ENCODE data around the gene EFCAB6.

Gene EFCAB6

GRCh38 chr22:43846966-43847365 lies 34.9 kb upstream of the EFCAB6 start:
- DNase-seq: no peak

DNA sequence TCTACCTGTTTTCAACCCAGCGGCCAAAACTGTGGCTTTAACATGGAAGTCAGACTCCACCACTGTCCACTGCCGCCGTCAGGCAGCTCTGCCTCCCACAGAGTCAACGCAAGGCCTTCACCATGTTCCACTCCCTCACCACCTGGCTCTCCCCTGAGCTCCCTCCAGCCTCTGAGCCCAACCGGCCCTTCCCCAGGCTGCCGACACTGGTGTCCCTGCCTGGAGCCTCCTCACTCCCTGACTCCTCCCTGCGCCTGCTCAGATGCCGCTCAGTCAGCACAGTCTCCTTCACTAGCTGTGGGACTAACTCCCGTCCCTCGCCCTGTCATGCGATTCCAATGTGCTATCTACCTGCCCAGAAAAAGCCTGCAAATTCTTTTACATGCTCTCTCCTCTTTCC lies 33.9 kb upstream of the EFCAB6 start:
- DNase-seq: no peak

DNA sequence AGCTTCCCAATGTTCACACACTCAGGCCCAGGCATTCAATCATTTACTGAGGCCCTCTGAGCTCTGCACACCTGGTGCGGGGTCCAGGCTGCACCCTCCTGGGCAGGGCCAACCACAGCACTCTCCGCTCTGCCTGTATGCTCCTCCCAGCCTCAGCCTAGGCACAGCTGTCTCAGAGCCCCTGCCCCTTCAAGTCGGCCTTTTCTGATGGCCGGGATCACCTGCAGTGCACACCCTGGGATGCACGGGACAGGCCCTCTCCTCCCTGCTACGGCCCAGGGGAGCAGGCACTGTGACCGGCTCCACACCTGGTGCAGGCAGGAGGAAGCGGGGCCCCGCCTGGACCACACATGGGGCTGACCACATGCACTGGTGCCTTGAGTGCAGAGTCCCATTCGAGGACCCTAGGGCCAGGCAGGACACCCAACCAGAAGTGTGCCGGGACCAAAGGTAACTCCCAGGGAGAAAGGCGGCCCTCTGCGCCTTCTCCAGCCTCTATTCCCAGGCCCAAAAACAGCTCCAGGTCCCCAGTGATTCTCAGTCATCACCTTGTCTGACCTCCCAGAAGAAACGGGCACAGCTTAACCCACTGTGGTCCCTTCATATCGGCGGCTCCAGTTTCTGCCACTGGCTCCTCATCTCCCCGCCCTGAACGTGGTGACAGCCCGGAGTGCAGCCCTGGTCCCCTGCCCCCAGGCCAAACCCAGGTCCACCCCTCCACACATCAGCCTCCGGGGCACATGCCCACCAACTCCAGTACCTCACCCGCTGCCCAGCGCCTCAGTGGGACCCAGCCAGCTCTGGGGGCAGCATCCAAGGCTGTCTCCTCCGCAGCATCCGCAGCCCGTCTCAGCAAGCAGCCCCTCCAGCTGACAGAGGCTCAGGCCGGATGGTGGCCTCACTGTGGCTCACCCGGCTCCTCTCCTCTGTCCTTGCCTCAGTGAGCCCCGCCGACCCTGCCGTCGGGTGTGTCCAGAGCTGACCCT lies 32.7 kb upstream of the EFCAB6 start:
- no peak for DNase-seq

- DNase-seq: no peak
Measured at GRCh38 chr22:43843783-43844530, 31.9 kb upstream of the EFCAB6 start.

DNA sequence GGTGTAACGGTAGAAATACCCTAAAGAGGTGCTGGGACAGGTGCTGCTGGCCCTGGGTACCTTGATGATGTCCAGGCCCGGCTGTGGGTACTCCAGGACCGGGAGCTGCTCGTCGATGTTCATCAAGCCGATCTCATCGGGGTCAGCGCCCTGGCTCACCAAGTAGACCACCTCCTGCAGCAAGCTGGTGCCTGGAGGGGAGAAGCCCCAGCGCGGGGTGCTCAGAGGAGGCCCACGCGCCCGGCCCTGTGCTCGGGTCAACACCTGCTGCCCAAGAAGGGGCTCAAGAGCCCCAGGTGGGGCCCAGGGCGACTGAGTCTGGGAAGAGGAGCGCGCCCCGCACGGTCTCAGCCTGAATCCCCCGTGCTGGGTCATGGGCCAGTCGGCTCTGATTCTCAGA lies 29.6 kb upstream of the EFCAB6 start:
- DNase-seq: no peak

DNA sequence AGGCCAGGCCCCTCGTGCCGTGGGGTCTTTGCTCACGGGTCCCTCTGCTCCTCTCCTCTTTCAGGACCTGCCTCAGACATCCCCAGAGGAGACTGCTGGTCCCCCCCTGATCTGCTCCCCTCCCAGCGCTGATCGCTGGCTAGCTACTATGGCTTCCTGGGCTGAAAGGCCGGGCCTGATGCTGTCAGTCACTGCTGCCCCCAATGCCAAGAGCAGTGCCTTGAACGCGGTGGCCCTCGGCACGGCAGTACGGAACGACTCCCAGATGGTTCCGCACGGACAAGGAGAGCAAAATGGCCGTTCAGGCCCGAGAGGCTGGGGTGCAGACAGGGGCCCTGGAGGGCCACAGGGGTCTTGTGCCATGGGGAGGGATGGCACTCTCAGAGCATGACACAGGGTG lies 28.7 kb upstream of the EFCAB6 start:
- DNase-seq: no peak

DNA sequence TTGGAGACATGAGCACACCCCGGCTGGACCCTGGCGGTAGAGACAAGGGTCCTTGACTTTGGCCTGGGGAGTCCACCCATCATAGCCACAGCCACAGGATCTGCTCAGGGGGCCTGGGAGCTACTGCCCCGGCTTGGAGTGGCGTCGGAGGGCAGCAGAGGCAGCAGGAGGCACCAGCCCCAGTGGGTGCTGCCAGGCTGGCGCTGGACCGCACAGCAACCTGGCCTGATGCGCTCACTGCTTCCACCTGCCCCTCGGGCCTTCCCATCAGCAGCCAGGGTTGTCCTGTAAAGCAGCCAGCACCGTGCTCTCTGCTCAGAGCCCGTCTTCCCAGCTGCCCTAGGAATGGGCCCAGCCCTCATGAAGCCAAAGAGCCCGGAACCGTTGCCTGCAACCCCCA lies 28.3 kb upstream of the EFCAB6 start:
- DNase-seq: no peak

DNA sequence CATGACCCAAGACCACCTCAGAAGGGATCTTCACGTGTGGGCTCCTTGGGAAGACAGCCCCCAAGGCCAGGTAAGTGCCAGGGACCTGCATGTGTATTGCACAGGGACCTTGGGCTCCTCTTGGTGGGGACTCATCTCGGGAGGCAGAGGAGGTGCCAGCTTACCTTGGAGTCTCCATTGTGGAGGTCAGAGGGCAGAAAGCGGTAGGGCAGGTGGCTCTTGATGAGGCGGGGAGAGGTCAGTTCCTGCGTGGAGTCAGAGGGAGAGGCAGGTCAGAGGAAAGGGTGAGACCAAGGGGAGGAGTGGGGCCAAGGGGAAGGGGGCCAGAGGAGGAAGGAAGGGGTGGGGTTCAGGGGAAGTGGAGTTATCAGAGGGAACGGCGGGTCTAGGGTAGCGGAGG lies 27.7 kb upstream of the EFCAB6 start:
- no peak for DNase-seq

DNA sequence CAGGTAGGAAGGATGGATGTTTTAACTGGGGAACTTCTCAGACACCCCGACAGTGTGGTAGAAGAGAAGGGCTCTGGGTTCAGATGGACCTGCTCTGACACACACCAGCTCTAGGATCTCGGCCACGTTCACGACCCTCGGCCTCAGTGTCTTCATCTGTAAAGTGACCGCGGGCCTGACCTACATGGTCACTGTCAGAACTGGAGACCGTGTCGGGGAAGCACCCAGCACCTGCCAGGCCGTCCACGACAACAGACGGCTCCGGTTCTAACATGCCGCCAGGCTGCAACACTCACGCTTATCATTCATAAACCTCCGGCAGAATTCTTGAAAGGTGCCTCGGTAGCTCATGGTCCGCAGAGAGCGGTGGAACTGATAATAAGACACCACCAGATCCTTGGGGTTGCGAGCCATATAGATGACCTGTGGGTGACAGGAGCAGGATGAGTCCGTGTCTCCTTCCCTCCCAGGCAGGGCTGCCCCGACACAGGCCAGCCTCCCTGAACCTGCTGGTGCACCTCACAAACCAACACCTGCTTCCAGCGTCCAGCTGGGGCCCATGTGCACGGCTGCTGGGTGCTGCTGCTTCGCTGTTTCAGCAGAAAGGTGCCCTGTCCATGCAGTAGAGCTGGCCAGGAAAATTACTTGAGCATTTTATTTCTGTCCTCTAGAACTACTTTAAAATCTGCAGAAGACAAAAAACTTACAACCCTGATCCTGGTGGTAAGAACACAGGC lies 26.6 kb upstream of the EFCAB6 start:
- no peak for DNase-seq

DNA sequence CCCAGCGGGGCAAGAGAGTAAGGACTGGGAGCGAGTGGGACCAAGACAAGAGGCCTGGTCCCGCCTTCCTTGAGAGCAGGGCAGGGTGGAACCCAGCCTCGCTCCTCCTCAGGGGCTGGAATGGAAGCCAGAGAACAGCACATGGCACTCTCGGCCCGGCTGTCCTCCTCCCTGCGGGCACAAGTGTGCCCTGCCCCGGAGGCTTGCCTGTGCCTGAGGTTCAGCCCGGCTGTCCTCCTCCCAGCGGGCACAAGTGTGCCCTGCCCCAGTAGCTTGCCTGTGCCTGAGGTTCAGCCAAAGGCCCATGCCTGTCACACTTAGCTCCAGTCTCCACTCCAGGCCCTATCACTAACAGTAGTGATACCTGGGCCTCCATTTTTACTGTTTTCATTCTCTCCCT lies 26.1 kb upstream of the EFCAB6 start:
- no peak for DNase-seq

DNA sequence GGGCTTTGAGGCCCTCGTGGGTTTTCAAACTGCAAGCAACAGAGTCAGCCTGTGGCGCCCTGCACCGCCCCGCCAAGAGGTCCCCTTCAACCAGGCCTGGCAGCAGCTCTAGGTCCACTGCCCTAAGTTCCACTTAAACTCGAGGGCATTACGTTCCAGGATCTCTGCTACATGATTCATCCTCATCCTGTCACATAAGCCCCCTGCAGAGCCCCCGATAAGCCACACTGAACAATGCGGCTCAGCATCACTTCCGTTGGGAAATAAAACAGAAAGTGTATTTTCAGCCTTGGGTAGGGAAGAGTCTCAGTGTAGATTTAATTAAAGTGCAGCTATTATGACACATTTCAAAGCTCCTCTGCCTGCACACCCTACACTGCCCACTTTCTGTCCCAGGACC lies 25.6 kb upstream of the EFCAB6 start:
- peak; percentile 34 for DNase-seq

GRCh38 chr22:43835736-43836135 lies 23.6 kb upstream of the EFCAB6 start:
- DNase-seq: no peak

DNA sequence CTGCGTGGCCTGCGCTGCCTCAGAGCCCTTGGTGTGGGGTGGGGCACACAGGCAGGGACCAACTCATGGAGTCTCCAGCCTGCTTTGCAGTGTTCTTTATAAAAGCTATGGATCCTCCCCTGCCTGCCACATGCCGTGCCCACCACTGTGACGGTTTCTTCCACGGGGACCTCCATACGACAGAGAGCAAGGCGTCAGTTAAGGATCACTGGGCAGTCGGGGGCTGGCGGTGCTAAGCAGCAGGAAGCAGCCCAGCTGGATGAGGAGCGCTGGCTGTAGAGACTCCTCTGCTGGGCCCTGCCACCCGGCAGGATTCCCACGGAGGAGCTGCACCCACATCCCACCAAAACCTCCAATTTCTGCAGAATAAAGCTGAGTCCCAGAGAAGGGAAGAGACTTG lies 23.1 kb upstream of the EFCAB6 start:
- no peak for DNase-seq

GRCh38 chr22:43833286-43834240 lies 21.5 kb upstream of the EFCAB6 start:
- DNase-seq: no peak

GRCh38 chr22:43832393-43833265 lies 20.5 kb upstream of the EFCAB6 start:
- no peak for DNase-seq

- no peak for DNase-seq
Measured at GRCh38 chr22:43831561-43832392, 19.7 kb upstream of the EFCAB6 start.

DNA sequence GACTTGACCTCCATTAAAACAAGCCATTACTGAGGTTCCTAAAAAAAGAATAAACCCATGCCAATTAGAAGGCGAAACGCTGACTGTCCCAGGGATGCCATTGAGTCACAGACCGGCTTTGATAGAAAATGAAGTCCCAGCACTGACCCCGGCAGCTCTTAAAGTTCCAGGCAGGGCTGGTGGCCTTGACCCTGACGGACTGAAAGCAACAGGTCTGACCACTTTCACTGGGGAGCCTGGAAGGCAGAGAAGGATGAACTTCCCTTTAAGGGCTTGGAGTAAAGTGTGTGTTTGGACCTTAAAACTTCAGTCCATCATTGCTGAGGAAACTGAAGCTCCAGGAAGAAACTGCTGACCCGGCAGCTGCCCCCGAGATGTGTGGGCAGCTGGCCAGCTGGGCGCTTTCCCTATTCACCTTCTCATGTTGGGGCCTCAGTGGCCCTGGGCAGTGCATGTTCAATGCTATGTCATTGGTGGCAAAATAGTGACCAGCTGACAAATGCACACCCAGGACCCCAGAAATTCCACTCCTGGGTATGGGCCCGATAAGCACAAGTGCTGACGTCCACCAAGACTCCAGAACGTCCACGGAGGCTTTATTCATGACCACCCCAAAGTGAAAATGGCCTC lies 18.9 kb upstream of the EFCAB6 start:
- no peak for DNase-seq

DNA sequence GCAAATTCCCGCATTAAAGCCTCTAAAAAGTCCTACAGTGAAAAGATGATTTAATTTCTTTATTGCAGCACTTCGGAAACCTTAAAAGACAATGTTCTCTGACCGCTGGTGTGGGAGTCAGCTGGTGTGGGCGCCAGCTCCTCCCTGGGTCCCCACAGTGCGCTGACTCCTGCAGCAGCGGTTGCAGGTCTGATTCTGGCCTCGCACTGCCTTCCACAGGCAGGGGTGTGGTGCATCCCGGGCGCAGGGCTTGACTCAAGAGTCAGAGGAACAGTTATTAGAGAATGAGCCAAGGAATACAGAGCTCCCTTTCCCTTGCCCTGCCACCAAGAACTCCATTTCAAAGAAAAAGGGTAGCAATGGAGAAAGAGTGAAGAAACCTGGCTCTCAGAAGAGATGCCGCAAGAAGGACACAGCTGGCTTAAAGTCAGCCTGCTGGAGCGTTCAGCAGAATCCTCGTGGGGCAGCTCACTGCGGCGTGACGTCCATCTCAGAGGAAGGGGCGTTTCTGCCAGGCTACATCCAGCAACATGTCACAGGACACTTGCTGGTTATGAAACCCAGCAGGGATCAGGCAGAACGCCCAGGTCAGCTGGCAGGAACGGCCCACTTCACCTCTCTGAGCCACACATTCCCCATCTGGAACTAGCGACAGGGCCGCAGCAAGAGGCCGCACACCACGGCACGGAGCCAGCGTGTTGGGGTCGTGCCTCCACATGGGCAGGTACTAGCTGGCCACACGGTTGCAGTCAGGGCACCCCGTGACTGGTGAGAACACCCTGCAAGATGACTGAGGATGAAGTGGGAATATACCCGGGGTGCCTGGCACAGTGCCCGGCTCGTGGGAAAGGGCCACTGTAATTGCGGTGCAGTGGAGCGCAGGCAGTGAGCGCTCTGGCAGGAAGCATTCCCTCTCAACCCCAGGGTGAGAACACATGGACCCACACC lies 18.1 kb upstream of the EFCAB6 start:
- DNase-seq: peak; percentile 36
